Stimulated activated CD4-positive, alpha-beta T cell treated with anti-CD3 and anti-CD28 coated beads, Interleukin-15, amount 100 ng/mL, for 1 hour (primary cell): ENCODE results near the gene TMCC1.
"Not testable (repeated sequence)": the region's sequence is repeated elsewhere in the genome, so short reads cannot be mapped to it uniquely, and the experiment has no call there.

Experiments used
- DNase-seq, 2 donors: peaks; one replicate each; pipeline ENCODE4 v3.0.0-alpha.2; 2020; ENCODE audit warnings: low read depth in 1 of 2, low spot score in 1 of 2

The TMCC1 gene

GRCh38 chr3:129893581-129894070 lies at the start of gene TMCC1:
TMCC1 (minus strand) TSS chr3:129893711.
- DNase-seq, result peak; percentile 84

GRCh38 chr3:129943020-129943419 lies 49.5 kb upstream of the TMCC1 start:
- no peak for DNase-seq

GRCh38 chr3:129942296-129942695 lies 48.8 kb upstream of the TMCC1 start:
- DNase-seq, result no peak

GRCh38 chr3:129940086-129940485 lies 46.6 kb upstream of the TMCC1 start:
- no peak for DNase-seq

GRCh38 chr3:129938140-129938930 lies 44.8 kb upstream of the TMCC1 start:
- no peak for DNase-seq

GRCh38 chr3:129937717-129938116 lies 44.2 kb upstream of the TMCC1 start:
- DNase-seq, result no peak

GRCh38 chr3:129936757-129937156 lies 43.2 kb upstream of the TMCC1 start:
- no peak for DNase-seq

GRCh38 chr3:129934234-129935123 lies 41.0 kb upstream of the TMCC1 start:
- DNase-seq, result no peak

- no peak for DNase-seq
Measured at GRCh38 chr3:129933471-129933870, 40.0 kb upstream of the TMCC1 start.

GRCh38 chr3:129929383-129929782 lies 35.9 kb upstream of the TMCC1 start:
- DNase-seq, result no peak

GRCh38 chr3:129927072-129927471 lies 33.6 kb upstream of the TMCC1 start:
- DNase-seq, result no peak

- no peak for DNase-seq
Measured at GRCh38 chr3:129919806-129920205, 26.3 kb upstream of the TMCC1 start.

- no peak for DNase-seq
Measured at GRCh38 chr3:129919357-129919756, 25.8 kb upstream of the TMCC1 start.

- no peak for DNase-seq
Measured at GRCh38 chr3:129918461-129918860, 24.9 kb upstream of the TMCC1 start.

GRCh38 chr3:129917423-129918007 lies 24.0 kb upstream of the TMCC1 start:
- DNase-seq, result no peak

GRCh38 chr3:129913618-129914017 lies 20.1 kb upstream of the TMCC1 start:
- no peak for DNase-seq

- no peak for DNase-seq
Measured at GRCh38 chr3:129911261-129911861, 17.9 kb upstream of the TMCC1 start.

- not testable (repeated sequence) for DNase-seq
Measured at GRCh38 chr3:129909235-129909634, 15.7 kb upstream of the TMCC1 start.

GRCh38 chr3:129908417-129908816 lies 14.9 kb upstream of the TMCC1 start:
- no peak for DNase-seq

GRCh38 chr3:129901272-129901671 lies 7.8 kb upstream of the TMCC1 start:
- DNase-seq, result not testable (repeated sequence)

- no peak for DNase-seq
Measured at GRCh38 chr3:129897026-129897425, 3.5 kb upstream of the TMCC1 start.
